K562 (cell line): ENCODE results near the gene GLMP.

Experiments
- CHD1 ChIP-seq: fragments of 200-600 bp; sonication (generic); IDR thresholded peaks from one replicate; pipeline ENCODE4 v1.6.1; 2012; ENCODE audit warnings: mild to moderate bottlenecking, moderate library complexity, low read length, inconsistent platforms
- ERF ChIP-seq: fragments of 450-650 bp; formaldehyde crosslinking; IDR thresholded peaks from 2 replicates; pipeline ENCODE4 v1.4.0; 2020; ENCODE audit warnings: mild to moderate bottlenecking, mixed read lengths
- GABPA ChIP-seq: fragments of 200-800 bp; sonication (Bioruptor generic); conservative IDR thresholded peaks from 2 replicates; pipeline ENCODE4 v1.6.1; 2016; ENCODE audit warnings: low read depth, missing genetic modification characterization, missing compliant biosample characterization
- MYBL2 ChIP-seq, 2 experiments: fragments of 450-650 bp in 1 of 2; sonication (generic) in 1 of 2; formaldehyde crosslinking in 1 of 2; IDR thresholded peaks; 2 replicates each; pipeline versions ENCODE4 v1.6.1 to v1.8.1; 2017 to 2022; ENCODE audit warnings: borderline replicate concordance in 1 of 2, inconsistent platforms in 1 of 2, low read depth in 1 of 2, mild to moderate bottlenecking in 1 of 2, missing genetic modification reagents in 1 of 2, moderate library complexity in 1 of 2
- MYC ChIP-seq, 2 experiments: fragments of 250-450 bp in 1 of 2; sonication (Bioruptor Pico) in 1 of 2; IDR thresholded peaks; 2 replicates each; pipeline versions ENCODE4 v1.5.1 to v1.6.1; 2012 to 2021; ENCODE audit warnings: low read depth in 2 of 2, borderline replicate concordance in 1 of 2, improper control_type of control experiment in 1 of 2, low read length in 1 of 2, mild to moderate bottlenecking in 1 of 2, moderate library complexity in 1 of 2
- POLR2AphosphoS5 ChIP-seq: IDR thresholded peaks from 2 replicates; pipeline ENCODE4 v1.6.1; 2011; ENCODE audit warnings: mild to moderate bottlenecking, low read depth, low read length, moderate library complexity; ENCODE audit not compliant: control insufficient read depth, insufficient read depth
- ZNF324 ChIP-seq: fragments of 250-450 bp; sonication (Bioruptor Pico); IDR thresholded peaks from 2 replicates; pipeline ENCODE4 v1.4.0; 2020; ENCODE audit warnings: mild to moderate bottlenecking
- ZNF57 ChIP-seq: fragments of 450-650 bp; formaldehyde crosslinking; IDR thresholded peaks from 2 replicates; pipeline ENCODE4 v1.4.0; 2020; ENCODE audit warnings: mild to moderate bottlenecking, moderate library complexity
- TF ChIP-seq, protein P1 (sequence below), 3 experiments: IDR thresholded peaks in 2 of 3; conservative IDR thresholded peaks in 1 of 3; 2 replicates each; pipeline ENCODE4 v1.5.1; 2011 to 2012; ENCODE audit warnings: low read length in 3 of 3, mild to moderate bottlenecking in 3 of 3, control low read depth in 2 of 3, improper control_type of control experiment in 1 of 3, inconsistent platforms in 1 of 3, low read depth in 1 of 3, mixed read lengths in 1 of 3, moderate library complexity in 1 of 3; ENCODE audit not compliant: insufficient read depth in 2 of 3
- TF ChIP-seq, protein P2 (sequence below): fragments of 200-800 bp; sonication (Bioruptor generic); IDR thresholded peaks from 2 replicates; pipeline ENCODE4 v1.6.1; 2017; ENCODE audit warnings: missing genetic modification characterization, missing compliant biosample characterization

DNA sequence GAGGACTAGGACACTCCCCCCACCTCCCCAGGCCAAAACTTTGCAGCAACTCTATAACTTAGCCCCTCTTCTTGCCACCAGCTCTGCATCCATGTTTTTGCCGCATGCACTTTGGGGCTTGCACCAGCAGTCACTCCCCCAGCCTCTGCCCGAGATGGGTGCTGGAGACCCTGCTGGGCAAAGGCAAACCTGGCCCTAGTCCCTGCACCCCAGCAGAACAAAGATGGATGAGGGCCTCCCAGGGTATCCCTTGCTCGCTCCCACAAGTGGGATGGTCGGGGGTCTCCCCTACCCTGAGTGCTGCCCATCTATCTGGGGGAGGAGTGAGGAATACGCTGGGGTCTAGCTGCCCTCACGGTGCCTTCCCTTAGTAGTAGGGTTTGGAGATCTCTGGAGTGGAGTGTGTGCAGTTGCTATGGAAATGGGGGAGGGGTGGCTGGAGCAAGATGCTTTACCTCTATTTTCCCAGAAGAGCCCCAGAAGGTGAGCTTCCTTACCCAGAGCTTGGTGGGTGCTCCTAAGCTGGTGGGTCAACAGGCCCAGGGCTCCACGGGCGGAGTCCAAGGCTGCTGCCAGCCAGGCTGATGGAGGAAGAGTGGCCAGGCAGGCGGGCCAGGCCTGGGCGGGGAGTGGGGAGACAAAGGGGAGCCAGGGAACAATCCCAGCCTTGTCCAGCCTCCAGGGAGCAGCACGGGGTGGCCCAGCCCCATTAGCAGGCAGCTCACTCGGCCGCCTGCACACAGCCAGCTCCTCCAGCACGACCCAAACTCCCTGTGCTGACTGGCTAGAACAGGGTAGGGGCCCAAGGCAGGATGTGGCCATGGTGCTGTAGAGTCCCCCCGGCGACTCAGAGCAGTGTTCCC lies 47.8 kb downstream of the GLMP start, which contains the start of gene PAQR6:
- TF ChIP-seq CHD1 (no peak), ZNF324 (no peak), MYBL2 (IDR thresholded peaks at IDR 0.05; ENCODE audit: low read depth) (no peak), MYBL2 (CRISPR knock-in tag; IDR thresholded peaks at IDR 0.05; ENCODE audit: borderline replicate concordance) (no peak), POLR2AphosphoS5 (peak; percentile 48; the same call in 1 of the 2 replicates), ERF (CRISPR knock-in tag) (no peak), ZNF57 (CRISPR knock-in tag) (no peak), MYC (IDR thresholded peaks at IDR 0.05; ENCODE audit: low read depth, low read length) (no peak), MYC (CRISPR knock-in tag; IDR thresholded peaks at IDR 0.05; ENCODE audit: borderline replicate concordance, low read depth) (no peak), GABPA (tag) (no peak)
- TF ChIP-seq, protein P1, sequence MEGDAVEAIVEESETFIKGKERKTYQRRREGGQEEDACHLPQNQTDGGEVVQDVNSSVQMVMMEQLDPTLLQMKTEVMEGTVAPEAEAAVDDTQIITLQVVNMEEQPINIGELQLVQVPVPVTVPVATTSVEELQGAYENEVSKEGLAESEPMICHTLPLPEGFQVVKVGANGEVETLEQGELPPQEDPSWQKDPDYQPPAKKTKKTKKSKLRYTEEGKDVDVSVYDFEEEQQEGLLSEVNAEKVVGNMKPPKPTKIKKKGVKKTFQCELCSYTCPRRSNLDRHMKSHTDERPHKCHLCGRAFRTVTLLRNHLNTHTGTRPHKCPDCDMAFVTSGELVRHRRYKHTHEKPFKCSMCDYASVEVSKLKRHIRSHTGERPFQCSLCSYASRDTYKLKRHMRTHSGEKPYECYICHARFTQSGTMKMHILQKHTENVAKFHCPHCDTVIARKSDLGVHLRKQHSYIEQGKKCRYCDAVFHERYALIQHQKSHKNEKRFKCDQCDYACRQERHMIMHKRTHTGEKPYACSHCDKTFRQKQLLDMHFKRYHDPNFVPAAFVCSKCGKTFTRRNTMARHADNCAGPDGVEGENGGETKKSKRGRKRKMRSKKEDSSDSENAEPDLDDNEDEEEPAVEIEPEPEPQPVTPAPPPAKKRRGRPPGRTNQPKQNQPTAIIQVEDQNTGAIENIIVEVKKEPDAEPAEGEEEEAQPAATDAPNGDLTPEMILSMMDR (IDR thresholded peaks at IDR 0.05 in 2 of 3, conservative IDR thresholded peaks at IDR 0.05 in 1 of 3; ENCODE audit: insufficient read depth in 2 of 3, low read depth in 1 of 3, low read length in 3 of 3), result no peak
- TF ChIP-seq, protein P2, sequence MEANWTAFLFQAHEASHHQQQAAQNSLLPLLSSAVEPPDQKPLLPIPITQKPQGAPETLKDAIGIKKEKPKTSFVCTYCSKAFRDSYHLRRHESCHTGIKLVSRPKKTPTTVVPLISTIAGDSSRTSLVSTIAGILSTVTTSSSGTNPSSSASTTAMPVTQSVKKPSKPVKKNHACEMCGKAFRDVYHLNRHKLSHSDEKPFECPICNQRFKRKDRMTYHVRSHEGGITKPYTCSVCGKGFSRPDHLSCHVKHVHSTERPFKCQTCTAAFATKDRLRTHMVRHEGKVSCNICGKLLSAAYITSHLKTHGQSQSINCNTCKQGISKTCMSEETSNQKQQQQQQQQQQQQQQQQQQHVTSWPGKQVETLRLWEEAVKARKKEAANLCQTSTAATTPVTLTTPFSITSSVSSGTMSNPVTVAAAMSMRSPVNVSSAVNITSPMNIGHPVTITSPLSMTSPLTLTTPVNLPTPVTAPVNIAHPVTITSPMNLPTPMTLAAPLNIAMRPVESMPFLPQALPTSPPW (CRISPR knock-in tag), result no peak
